HG02798 (cell line): ENCODE results near the gene DCT.

ENCODE experiments used
- ATAC-seq: cut with Tn5 transposase; IDR thresholded peaks from one replicate; pipeline ENCODE4 v1.9.1; 2021; ENCODE audit warnings: mild to moderate bottlenecking; ENCODE audit not compliant: unreplicated experiment, poor library complexity

Gene DCT

GRCh38 chr13:94408314-94409036, 71.0 kb downstream of the DCT start:
- no peak for ATAC-seq

GRCh38 chr13:94400874-94401273, 78.6 kb downstream of the DCT start:
- ATAC-seq, result no peak

DNA sequence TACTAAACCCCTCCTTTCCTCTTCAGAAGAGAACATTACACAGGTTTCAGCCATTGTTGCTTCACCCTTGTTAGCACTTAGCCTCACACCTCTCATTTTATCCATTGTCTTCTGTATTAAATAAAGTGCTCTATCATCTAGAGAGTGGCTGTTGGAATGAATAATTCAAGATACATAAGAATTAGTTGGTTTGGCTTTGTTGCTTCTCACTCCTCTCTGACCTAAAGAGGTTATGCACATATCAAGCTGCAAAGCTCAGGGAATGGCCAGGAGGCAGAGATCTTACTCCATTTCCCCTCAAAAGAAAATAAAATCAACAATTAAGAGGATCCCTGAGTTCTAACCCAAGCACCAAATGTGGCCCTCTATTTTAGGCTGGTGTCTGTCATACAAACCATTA, 79.7 kb downstream of the DCT start:
- no peak for ATAC-seq

DNA sequence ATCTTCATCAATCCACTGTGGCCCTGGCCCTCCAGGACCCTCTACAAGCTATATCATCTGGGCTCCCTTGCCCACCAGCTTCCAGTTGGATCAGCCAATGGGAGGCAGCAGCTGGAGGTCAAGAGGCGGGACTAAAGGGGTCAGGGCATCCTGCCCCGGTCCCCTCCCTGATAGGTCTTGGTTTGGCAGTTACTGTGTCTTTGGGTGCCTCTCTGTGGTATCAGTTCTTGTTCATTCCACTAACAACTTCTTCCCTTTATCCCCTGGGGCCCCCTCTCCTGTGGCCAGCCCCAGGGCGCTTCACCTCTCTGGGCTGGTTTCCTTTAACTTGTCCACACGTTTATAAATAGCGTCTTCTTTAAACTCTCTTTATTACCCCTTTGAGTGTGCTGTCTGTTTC, 83.6 kb downstream of the DCT start:
- no peak for ATAC-seq

- no peak for ATAC-seq
These were observed 84.8 kb downstream of the DCT start for GRCh38 chr13:94394723-94395122.

DNA sequence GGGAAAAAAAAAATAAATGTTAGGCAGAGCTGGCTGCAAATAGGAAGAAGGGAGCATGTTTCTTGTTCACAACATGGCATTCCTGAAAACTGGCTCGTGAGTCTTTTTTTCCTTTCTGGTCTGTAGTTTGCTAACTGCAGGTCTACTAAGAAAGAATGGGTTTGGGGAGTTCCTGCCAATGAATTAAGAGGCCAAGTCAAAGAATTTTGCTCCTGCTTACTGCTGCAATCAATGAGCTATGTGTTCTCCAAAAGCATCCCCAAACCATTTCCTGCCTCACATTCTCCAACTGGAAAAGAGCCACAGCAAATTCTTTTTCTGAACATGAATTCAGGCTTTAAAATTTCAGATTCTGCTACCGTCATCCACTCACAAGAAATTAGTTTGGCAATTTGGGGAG, 88.6 kb downstream of the DCT start:
- ATAC-seq, result no peak

GRCh38 chr13:94389604-94390351, 89.7 kb downstream of the DCT start:
- ATAC-seq, result no peak

DNA sequence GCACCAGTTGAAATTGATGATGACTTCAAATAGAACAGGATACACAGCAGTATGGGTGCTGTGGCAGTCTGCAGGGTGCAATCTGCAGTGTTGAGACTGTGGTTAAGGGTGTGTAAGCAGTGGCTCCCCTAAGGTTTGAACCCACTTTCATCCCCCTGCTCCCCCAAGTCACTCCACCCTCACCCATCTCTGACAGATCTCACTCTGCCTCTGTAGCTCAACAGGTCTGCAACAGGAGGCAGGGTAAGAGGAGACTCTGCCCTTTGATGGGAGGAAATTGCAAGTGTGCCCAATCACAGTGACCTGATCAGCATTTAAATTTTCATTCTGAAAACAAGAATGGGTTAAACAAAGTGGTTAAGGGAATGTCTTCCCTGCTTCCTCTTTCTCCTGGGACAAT, 92.4 kb downstream of the DCT start:
- no peak for ATAC-seq
